HepG2 (cell line): ENCODE results near the gene MEX3A. TPM values are rescaled to one million over a fixed set of nuclear protein-coding genes. Genes with fewer than 3 reads are reported as not detected.

Experiments
- CSRNP1 ChIP-seq: sonication (generic); formaldehyde crosslinking; IDR thresholded peaks from 2 replicates; pipeline ENCODE4 v1.8.1; 2023; ENCODE audit warnings: mild to moderate bottlenecking, missing genetic modification reagents
- ESRRA ChIP-seq: sonication (generic); formaldehyde crosslinking; IDR thresholded peaks from 2 replicates; pipeline ENCODE4 v1.5.1; 2020; ENCODE audit warnings: mild to moderate bottlenecking, low read depth, missing genetic modification reagents
- JUNB ChIP-seq: sonication (generic); formaldehyde crosslinking; IDR thresholded peaks from 2 replicates; pipeline ENCODE4 v1.8.0; 2022; ENCODE audit warnings: missing genetic modification reagents, mild to moderate bottlenecking, borderline replicate concordance
- NFE2 ChIP-seq: sonication (generic); formaldehyde crosslinking; IDR thresholded peaks from 2 replicates; pipeline ENCODE4 v1.4.0; 2020; ENCODE audit warnings: missing genetic modification reagents
- PCBP2 ChIP-seq: fragments of 200-400 bp; formaldehyde crosslinking; optimal IDR thresholded peaks from 2 replicates; pipeline ENCODE3; 2018; ENCODE audit warnings: low read length, low read depth; ENCODE audit not compliant: poor library complexity, severe bottlenecking
- RFX3 ChIP-seq: IDR thresholded peaks from 2 replicates; pipeline ENCODE4 v1.6.1; 2016; ENCODE audit warnings: missing biosample characterization, missing genetic modification reagents
- SALL2 ChIP-seq: sonication (generic); formaldehyde crosslinking; IDR thresholded peaks from 2 replicates; pipeline ENCODE4 v1.8.1; 2023; ENCODE audit warnings: mild to moderate bottlenecking, missing genetic modification reagents, inconsistent platforms
- SRY ChIP-seq: sonication (generic); formaldehyde crosslinking; IDR thresholded peaks from 2 replicates; pipeline ENCODE4 v1.8.0; 2022; ENCODE audit warnings: mild to moderate bottlenecking, missing genetic modification reagents
- XRCC5 ChIP-seq: fragments of 200-400 bp; formaldehyde crosslinking; optimal IDR thresholded peaks from 2 replicates; pipeline ENCODE3; 2017; ENCODE audit warnings: mild to moderate bottlenecking, low read length
- ZFP82 ChIP-seq: sonication (generic); formaldehyde crosslinking; IDR thresholded peaks from 2 replicates; pipeline ENCODE4 v1.5.1; 2020; ENCODE audit warnings: mild to moderate bottlenecking, missing genetic modification reagents, borderline replicate concordance
- ZNF281 ChIP-seq: sonication (generic); formaldehyde crosslinking; IDR thresholded peaks from 2 replicates; pipeline ENCODE4 v1.4.0; 2020; ENCODE audit warnings: missing genetic modification reagents, borderline replicate concordance
- ZNF773 ChIP-seq: sonication (generic); formaldehyde crosslinking; IDR thresholded peaks from 2 replicates; pipeline ENCODE4 v1.4.0; 2020; ENCODE audit warnings: missing genetic modification reagents, borderline replicate concordance
- ZNF841 ChIP-seq: sonication (generic); formaldehyde crosslinking; IDR thresholded peaks from 2 replicates; pipeline ENCODE4 v1.8.1; 2023; ENCODE audit warnings: missing genetic modification reagents, borderline replicate concordance
- polyA plus RNA-seq, 8 experiments: library from polyadenylated mRNA; depleted of rRNA in 3 of 8; stranded (reverse) in 7 of 8; unstranded in 1 of 8; fragments of >200 nt; fragmentation: Illumina TruSeq in 4 of 8; extraction: Trizol in 4 of 8; gene quantifications; 2 replicates each; pipeline versions ENCODE4 v1.2.1 to v1.2.3, GENCODE V29; 2011 to 2016; ENCODE audit warnings: low read depth in 4 of 8, missing spikeins in 1 of 8, mixed read lengths in 1 of 8; ENCODE audit not compliant: insufficient read depth in 1 of 8
- total RNA-seq, 5 experiments: library from RNA; depleted of rRNA; stranded (reverse); fragments of >200 nt; fragmentation: Illumina TruSeq; extraction: Trizol; gene quantifications; 2 replicates each; pipeline ENCODE4 v1.2.3, GENCODE V29; 2016; ENCODE audit warnings: low read depth in 1 of 5
- TF ChIP-seq, protein P1 (sequence below): sonication (generic); formaldehyde crosslinking; IDR thresholded peaks from 2 replicates; pipeline ENCODE4 v1.4.0; 2020; ENCODE audit warnings: mild to moderate bottlenecking, low read depth, missing genetic modification reagents
- TF ChIP-seq, protein P2 (sequence below): sonication (generic); formaldehyde crosslinking; IDR thresholded peaks from one replicate; pipeline ENCODE4 v1.5.1; 2020; ENCODE audit warnings: mild to moderate bottlenecking, missing genetic modification reagents; ENCODE audit errors: not compliant biosample characterization

MEX3A gene
- total and polyA plus RNA-seq, 2 of the 13 experiments (the other 11 are each of a cell fraction or from before 2014, with no cell fraction given) = 7.6 to 9.1 TPM

DNA sequence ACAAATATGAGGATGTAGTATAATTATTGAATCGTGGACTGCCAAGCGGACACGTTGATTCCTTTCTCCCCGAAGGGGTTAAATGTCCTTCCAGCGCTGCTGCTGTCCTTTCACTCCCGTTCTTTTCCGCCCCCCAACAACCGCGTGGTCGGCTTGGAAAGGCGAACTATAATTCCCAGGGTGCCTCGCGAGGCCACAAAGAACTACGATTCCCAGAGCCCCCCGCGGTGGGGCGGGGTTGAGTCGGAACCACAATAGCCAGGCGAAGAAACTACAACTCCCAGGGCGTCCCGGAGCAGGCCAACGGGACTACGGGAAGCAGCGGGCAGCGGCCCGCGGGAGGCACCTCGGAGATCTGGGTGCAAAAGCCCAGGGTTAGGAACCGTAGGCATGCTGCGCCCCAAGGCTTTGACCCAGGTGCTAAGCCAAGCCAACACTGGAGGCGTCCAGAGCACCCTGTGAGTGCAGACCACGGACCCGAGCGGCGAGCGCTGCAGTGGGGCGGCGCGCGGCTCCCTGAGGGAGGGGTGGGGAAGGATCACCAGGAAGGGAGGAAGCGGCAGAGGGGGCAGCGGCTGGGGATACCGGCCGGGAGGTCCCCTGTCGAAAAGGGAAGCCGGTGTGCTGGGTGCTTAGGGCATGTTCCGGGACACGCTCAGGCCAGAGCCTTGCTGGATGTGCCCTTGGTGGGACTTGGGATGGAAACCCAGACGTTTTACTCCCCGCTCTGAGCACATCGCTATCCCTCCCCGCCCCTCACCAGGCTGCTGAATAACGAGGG lies 27.6 kb downstream of the MEX3A start, which contains the start of gene LAMTOR2 (continued):
- TF ChIP-seq ZNF281 (CRISPR knock-in tag) (no peak; the same call in 1 of the 2 replicates), JUNB (no peak), RFX3 (CRISPR knock-in tag) (no peak), ZNF841 (CRISPR knock-in tag) (no peak), SALL2 (CRISPR knock-in tag) (peak; percentile 72; the same call in 1 of the 2 replicates), XRCC5 (no peak), PCBP2 (no peak), ZNF773 (peak; percentile 14; the same call in 1 of the 2 replicates), CSRNP1 (CRISPR knock-in tag) (0 out of 2 replicates have a peak, but pooled peaks have one; percentile 55), SRY (CRISPR knock-in tag) (peak; percentile 75; the same call in 1 of the 2 replicates), ZFP82 (CRISPR knock-in tag) (no peak), ESRRA (CRISPR knock-in tag) (0 out of 2 replicates have a peak, but pooled peaks have one; percentile 46), NFE2 (CRISPR knock-in tag) (no peak)
- TF ChIP-seq, protein P1, sequence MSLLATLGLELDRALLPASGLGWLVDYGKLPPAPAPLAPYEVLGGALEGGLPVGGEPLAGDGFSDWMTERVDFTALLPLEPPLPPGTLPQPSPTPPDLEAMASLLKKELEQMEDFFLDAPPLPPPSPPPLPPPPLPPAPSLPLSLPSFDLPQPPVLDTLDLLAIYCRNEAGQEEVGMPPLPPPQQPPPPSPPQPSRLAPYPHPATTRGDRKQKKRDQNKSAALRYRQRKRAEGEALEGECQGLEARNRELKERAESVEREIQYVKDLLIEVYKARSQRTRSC (CRISPR knock-in tag) = no peak
- TF ChIP-seq, protein P2, sequence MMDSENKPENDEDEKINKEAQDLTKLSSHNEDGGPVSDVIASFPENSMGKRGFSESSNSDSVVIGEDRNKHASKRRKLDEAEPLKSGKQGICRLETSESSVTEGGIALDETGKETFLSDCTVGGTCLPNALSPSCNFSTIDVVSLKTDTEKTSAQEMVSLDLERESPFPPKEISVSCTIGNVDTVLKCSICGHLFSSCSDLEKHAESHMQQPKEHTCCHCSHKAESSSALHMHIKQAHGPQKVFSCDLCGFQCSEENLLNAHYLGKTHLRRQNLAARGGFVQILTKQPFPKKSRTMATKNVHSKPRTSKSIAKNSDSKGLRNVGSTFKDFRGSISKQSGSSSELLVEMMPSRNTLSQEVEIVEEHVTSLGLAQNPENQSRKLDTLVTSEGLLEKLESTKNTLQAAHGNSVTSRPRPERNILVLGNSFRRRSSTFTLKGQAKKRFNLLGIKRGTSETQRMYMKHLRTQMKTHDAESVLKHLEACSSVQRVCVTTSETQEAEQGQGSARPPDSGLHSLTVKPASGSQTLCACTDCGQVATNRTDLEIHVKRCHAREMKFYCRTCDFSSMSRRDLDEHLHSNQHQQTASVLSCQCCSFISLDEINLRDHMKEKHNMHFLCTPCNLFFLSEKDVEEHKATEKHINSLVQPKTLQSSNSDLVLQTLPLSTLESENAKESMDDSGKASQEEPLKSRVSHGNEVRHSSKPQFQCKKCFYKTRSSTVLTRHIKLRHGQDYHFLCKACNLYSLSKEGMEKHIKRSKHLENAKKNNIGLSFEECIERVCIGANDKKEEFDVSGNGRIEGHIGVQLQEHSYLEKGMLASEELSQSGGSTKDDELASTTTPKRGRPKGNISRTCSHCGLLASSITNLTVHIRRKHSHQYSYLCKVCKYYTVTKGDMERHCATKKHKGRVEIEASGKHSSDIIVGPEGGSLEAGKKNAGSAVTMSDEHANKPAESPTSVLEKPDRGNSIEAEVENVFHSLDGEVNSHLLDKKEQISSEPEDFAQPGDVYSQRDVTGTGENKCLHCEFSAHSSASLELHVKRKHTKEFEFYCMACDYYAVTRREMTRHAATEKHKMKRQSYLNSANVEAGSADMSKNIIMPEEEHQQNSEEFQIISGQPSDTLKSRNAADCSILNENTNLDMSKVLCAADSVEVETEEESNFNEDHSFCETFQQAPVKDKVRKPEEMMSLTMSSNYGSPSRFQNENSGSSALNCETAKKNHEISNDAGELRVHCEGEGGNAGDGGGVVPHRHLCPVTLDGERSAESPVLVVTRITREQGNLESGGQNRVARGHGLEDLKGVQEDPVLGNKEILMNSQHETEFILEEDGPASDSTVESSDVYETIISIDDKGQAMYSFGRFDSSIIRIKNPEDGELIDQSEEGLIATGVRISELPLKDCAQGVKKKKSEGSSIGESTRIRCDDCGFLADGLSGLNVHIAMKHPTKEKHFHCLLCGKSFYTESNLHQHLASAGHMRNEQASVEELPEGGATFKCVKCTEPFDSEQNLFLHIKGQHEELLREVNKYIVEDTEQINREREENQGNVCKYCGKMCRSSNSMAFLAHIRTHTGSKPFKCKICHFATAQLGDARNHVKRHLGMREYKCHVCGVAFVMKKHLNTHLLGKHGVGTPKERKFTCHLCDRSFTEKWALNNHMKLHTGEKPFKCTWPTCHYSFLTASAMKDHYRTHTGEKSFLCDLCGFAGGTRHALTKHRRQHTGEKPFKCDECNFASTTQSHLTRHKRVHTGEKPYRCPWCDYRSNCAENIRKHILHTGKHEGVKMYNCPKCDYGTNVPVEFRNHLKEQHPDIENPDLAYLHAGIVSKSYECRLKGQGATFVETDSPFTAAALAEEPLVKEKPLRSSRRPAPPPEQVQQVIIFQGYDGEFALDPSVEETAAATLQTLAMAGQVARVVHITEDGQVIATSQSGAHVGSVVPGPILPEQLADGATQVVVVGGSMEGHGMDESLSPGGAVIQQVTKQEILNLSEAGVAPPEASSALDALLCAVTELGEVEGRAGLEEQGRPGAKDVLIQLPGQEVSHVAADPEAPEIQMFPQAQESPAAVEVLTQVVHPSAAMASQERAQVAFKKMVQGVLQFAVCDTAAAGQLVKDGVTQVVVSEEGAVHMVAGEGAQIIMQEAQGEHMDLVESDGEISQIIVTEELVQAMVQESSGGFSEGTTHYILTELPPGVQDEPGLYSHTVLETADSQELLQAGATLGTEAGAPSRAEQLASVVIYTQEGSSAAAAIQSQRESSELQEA (CRISPR knock-in tag) = no peak
